ENCODE data around the gene PKHD1. TPM values are rescaled to one million over a fixed set of nuclear protein-coding genes. Genes with fewer than 3 reads are reported as not detected.
A peak's percentile ranks its signal among the peaks of the same experiment; 100 is the strongest.

The PKHD1 gene
- total RNA-seq, 6 experiments from 2014 or later = 1.2 to 3.0 (median 2.3) TPM

DNA sequence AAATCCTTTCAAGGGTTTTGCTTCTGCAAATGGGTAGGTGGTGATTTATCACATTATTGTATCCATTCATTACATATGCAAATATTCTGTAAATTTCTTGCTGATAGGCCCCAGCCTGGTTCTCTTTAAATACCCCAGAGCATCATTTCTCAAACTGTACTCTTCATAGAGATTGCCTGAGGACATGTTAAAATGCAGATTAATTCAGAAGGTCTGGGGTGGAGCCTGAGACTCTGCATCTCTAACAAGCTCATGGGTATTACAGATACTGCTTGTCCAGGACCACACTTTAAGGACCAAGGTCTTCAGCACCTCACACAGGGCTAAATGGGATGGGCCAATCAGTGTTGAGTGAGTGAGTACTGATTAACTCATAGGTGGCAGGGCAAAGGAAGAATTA lies 46.3 kb downstream of the PKHD1 start:
- Histone ChIP-seq H3K36me3 (peaks cover 0 to 5% (median 0%) of the 10 kb centered on the region in 4 donors), H3K27me3 (no peaks in the 10 kb centered on the region), H3K9me3 (no peaks in the 10 kb centered on the region), H3K27ac (no peak overlapping the region), H3K4me3 (no peak overlapping the region), H3K4me1 (no peaks in the 10 kb centered on the region)
- no peak for DNase-seq
- intact Hi-C loops (cut with DNase I) = no loop called here
- TF ChIP-seq POLR2A (IDR thresholded peaks at IDR 0.05) = no peak
- TF ChIP-seq, protein P1, sequence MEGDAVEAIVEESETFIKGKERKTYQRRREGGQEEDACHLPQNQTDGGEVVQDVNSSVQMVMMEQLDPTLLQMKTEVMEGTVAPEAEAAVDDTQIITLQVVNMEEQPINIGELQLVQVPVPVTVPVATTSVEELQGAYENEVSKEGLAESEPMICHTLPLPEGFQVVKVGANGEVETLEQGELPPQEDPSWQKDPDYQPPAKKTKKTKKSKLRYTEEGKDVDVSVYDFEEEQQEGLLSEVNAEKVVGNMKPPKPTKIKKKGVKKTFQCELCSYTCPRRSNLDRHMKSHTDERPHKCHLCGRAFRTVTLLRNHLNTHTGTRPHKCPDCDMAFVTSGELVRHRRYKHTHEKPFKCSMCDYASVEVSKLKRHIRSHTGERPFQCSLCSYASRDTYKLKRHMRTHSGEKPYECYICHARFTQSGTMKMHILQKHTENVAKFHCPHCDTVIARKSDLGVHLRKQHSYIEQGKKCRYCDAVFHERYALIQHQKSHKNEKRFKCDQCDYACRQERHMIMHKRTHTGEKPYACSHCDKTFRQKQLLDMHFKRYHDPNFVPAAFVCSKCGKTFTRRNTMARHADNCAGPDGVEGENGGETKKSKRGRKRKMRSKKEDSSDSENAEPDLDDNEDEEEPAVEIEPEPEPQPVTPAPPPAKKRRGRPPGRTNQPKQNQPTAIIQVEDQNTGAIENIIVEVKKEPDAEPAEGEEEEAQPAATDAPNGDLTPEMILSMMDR (IDR thresholded peaks at IDR 0.05) = no peak
- no peak for ATAC-seq

- DNase-seq (no peak), ATAC-seq (no peak)
- TF ChIP-seq, protein P1 (IDR thresholded peaks at IDR 0.05) = no peak
- TF ChIP-seq POLR2A (IDR thresholded peaks at IDR 0.05) = no peak
- Histone ChIP-seq H3K27me3 (no peaks in the 10 kb centered on the region), H3K4me1 (peaks cover 0 to 7% (median 0%) of the 10 kb centered on the region in 4 donors), H3K4me3 (no peak overlapping the region), H3K27ac (no peak overlapping the region), H3K36me3 (no peaks in the 10 kb centered on the region), H3K9me3 (no peaks in the 10 kb centered on the region)
- intact Hi-C loops (cut with DNase I) = loop anchor here in 1 of 2 donors (10.0 kb wide), 1 partner anchor 173 kb away; no protein-coding TSS in a partner anchor
- 56% methylated on average over 2 of the region's 2 CpGs for WGBS (ENCODE audit: insufficient coverage, low coverage, low lambda C conversion rate, missing lambda C conversion rate)
These were observed 59.7 kb downstream of the PKHD1 start for GRCh38 chr6:52027699-52028098.

DNA sequence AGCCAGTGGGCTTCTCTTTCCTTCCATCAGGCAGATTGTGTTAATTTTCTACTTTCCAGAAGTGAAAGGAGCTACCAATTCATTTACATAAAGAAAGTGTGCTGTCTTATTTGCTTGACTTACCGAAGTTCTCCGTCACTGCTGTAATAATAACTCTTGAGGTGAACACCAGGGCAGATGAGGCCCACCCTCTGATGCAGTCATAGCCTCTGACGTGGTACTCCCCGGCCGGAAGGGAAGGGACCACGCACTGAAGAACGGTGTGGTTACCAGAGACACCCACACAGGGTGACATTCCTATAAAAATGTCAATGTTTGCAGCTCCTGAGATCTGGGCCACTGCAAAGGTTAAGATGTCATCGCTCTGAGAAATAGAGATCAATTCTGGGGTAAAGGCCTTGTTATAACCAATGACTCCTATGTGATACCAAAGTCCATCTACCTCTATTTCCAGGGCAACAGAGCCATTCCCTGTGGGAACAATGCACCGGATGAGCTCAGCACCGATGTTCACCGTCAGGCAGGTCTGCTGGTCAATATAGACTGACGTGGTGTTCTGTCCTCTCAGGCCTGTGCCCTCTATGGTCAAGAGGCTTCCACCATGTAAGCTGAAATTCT lies 62.9 kb downstream of the PKHD1 start:
- WGBS (ENCODE audit: insufficient coverage, low coverage, low lambda C conversion rate, missing lambda C conversion rate) = 44% methylated on average over 12 of the region's 12 CpGs
- DNase-seq (peak in 1 of 3 donors; percentile 27), ATAC-seq (peak; percentile 53 to 86 (median 56))
- H3K27ac ChIP-seq = no peak overlapping the region
- H3K9me3 ChIP-seq = no peaks in the 10 kb centered on the region
- no peaks in the 10 kb centered on the region for H3K27me3 ChIP-seq
- H3K4me1 ChIP-seq = peaks cover 0 to 20% (median 0%) of the 10 kb centered on the region in 4 donors
- H3K36me3 ChIP-seq = no peaks in the 10 kb centered on the region
- TF ChIP-seq, protein P1 (IDR thresholded peaks at IDR 0.05) = no peak
- TF ChIP-seq POLR2A (IDR thresholded peaks at IDR 0.05) = no peak
- intact Hi-C loops (cut with DNase I) = loop anchor here in 1 of 2 donors (10.0 kb wide), 1 partner anchor 170 kb away; no protein-coding TSS in a partner anchor
- peak overlapping the region in 1 of 3 donors; percentile 14 for H3K4me3 ChIP-seq

DNA sequence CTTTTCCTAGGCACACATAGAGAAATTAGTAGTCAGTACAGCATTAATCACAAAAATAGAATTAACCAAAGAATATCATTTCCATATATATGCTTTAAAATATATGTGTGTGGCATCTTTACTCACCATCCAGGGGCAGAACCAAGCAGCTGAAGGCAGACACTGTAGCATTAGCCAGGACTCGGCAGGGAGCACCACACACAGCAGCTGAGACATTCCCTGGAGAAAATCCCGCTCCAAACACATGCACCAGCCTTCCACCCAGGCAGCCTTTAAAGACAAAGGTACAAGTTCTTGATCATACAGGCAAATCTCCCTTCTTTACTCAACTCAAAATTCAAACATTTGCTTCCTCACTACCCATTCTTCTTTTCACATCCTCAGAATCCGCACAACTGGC lies 64.7 kb downstream of the PKHD1 start:
- H3K36me3 ChIP-seq = no peaks in the 10 kb centered on the region
- peaks cover 0 to 32% (median 4%) of the 10 kb centered on the region in 4 donors for H3K4me1 ChIP-seq
- no peaks in the 10 kb centered on the region for H3K9me3 ChIP-seq
- WGBS (ENCODE audit: insufficient coverage, low coverage, low lambda C conversion rate, missing lambda C conversion rate) = 67% methylated on average over 3 of the region's 3 CpGs
- ATAC-seq (no peak), DNase-seq (no peak)
- no peaks in the 10 kb centered on the region for H3K27me3 ChIP-seq
- no peak overlapping the region for H3K27ac ChIP-seq
- no peak overlapping the region for H3K4me3 ChIP-seq
- no peak for TF ChIP-seq POLR2A (IDR thresholded peaks at IDR 0.05)
- TF ChIP-seq, protein P1 (IDR thresholded peaks at IDR 0.05) = no peak
- intact Hi-C loops (cut with DNase I) = loop anchor here in 1 of 2 donors (10.0 kb wide), 1 partner anchor 168 kb away; no protein-coding TSS in a partner anchor
